ENCODE measurements around the gene SPECC1. TPM values are rescaled to one million over a fixed set of nuclear protein-coding genes. Genes with fewer than 3 reads are reported as not detected.

Gene SPECC1
- total and polyA plus RNA-seq, 9 of the 15 experiments (the other 6 are each of a cell fraction or from before 2014, with no cell fraction given): 2.4 to 19.6 (median 14.7) TPM

GRCh38 chr17:20207262-20207985, 198.3 kb downstream of the SPECC1 start (continued):
- TF ChIP-seq, protein P1, sequence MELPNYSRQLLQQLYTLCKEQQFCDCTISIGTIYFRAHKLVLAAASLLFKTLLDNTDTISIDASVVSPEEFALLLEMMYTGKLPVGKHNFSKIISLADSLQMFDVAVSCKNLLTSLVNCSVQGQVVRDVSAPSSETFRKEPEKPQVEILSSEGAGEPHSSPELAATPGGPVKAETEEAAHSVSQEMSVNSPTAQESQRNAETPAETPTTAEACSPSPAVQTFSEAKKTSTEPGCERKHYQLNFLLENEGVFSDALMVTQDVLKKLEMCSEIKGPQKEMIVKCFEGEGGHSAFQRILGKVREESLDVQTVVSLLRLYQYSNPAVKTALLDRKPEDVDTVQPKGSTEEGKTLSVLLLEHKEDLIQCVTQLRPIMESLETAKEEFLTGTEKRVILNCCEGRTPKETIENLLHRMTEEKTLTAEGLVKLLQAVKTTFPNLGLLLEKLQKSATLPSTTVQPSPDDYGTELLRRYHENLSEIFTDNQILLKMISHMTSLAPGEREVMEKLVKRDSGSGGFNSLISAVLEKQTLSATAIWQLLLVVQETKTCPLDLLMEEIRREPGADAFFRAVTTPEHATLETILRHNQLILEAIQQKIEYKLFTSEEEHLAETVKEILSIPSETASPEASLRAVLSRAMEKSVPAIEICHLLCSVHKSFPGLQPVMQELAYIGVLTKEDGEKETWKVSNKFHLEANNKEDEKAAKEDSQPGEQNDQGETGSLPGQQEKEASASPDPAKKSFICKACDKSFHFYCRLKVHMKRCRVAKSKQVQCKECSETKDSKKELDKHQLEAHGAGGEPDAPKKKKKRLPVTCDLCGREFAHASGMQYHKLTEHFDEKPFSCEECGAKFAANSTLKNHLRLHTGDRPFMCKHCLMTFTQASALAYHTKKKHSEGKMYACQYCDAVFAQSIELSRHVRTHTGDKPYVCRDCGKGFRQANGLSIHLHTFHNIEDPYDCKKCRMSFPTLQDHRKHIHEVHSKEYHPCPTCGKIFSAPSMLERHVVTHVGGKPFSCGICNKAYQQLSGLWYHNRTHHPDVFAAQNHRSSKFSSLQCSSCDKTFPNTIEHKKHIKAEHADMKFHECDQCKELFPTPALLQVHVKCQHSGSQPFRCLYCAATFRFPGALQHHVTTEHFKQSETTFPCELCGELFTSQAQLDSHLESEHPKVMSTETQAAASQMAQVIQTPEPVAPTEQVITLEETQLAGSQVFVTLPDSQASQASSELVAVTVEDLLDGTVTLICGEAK (IDR thresholded peaks at IDR 0.05): no peak
- TF ChIP-seq, protein P1 (CRISPR knock-in tag; IDR thresholded peaks at IDR 0.05): no peak
- TF ChIP-seq ZNF766 (CRISPR knock-in tag; conservative IDR thresholded peaks at IDR 0.05) (no peak), NRF1 (conservative IDR thresholded peaks at IDR 0.05 in 1 of 2, IDR thresholded peaks at IDR 0.05 in 1 of 2) (no peak), ZNF431 (CRISPR knock-in tag; IDR thresholded peaks at IDR 0.05) (no peak), PRDM10 (IDR thresholded peaks at IDR 0.05; ENCODE audit: partially characterized antibody) (no peak), ZNF696 (CRISPR knock-in tag; conservative IDR thresholded peaks at IDR 0.05) (no peak), CHCHD3 (CRISPR knock-in tag; IDR thresholded peaks at IDR 0.05) (no peak), SIRT6 (IDR thresholded peaks at IDR 0.05; ENCODE audit: low read depth, low read length) (no peak), STAG1 (CRISPR knock-in tag; IDR thresholded peaks at IDR 0.05; ENCODE audit: borderline replicate concordance) (no peak), ADNP (tag; IDR thresholded peaks at IDR 0.05) (no peak; the same call in 1 of the 2 replicates), TCF3 (CRISPR knock-in tag; IDR thresholded peaks at IDR 0.05) (peak; percentile 71)
- TF ChIP-seq, protein P2, sequence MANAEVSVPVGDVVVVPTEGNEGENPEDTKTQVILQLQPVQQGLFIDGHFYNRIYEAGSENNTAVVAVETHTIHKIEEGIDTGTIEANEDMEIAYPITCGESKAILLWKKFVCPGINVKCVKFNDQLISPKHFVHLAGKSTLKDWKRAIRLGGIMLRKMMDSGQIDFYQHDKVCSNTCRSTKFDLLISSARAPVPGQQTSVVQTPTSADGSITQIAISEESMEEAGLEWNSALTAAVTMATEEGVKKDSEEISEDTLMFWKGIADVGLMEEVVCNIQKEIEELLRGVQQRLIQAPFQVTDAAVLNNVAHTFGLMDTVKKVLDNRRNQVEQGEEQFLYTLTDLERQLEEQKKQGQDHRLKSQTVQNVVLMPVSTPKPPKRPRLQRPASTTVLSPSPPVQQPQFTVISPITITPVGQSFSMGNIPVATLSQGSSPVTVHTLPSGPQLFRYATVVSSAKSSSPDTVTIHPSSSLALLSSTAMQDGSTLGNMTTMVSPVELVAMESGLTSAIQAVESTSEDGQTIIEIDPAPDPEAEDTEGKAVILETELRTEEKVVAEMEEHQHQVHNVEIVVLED (CRISPR knock-in tag; IDR thresholded peaks at IDR 0.05): no peak
